Fibroblast of pulmonary artery (primary cell): ENCODE measurements around the gene STK33.

Source experiments
- DNase-seq: peaks from one replicate; pipeline ENCODE4 v3.0.0-alpha.2; 2010; ENCODE audit warnings: low read depth
- H3K4me3 ChIP-seq: replicated peaks from 2 replicates; pipeline ENCODE4 v1.5.1; 2011; ENCODE audit warnings: low read depth, mild to moderate bottlenecking, control low read depth, low read length, moderate library complexity
- TF ChIP-seq, protein P1 (sequence below): IDR thresholded peaks from 2 replicates; pipeline ENCODE4 v1.5.1; 2011; ENCODE audit warnings: mild to moderate bottlenecking, control low read depth, low read length, inconsistent platforms; ENCODE audit errors: missing control alignments

STK33 gene

DNA sequence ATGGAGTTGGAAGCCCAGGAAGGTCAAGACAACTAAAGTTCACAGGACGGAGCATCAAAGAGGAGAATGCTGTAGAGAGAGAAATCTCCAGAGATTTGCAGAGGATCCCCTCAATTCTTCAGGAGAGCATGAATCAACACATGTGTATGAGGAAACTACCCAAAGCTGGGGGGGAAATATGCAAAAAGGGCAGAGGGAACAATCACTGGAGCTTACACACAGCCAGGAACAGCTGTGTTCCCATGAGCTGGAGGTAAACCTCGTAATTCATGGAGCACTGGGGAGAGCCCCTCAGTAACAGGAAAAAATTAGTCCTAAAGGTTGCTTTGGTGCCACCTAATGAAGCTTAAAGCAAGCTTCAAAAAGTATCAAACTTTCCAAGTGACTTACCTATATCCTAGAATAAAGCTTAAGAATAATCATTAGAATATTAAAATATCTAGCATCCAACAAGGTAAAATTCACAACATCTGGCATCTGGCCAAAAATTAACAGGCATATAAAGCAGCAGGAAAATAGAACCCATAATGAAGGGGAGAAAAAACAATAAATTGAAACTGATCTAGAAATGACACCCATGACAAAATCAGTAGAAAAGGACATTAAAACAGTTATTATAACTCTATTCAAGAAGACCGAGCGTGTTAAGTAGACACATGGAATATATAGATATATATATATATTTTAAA is 134.2 kb downstream of the STK33 start:
- TF ChIP-seq, protein P1, sequence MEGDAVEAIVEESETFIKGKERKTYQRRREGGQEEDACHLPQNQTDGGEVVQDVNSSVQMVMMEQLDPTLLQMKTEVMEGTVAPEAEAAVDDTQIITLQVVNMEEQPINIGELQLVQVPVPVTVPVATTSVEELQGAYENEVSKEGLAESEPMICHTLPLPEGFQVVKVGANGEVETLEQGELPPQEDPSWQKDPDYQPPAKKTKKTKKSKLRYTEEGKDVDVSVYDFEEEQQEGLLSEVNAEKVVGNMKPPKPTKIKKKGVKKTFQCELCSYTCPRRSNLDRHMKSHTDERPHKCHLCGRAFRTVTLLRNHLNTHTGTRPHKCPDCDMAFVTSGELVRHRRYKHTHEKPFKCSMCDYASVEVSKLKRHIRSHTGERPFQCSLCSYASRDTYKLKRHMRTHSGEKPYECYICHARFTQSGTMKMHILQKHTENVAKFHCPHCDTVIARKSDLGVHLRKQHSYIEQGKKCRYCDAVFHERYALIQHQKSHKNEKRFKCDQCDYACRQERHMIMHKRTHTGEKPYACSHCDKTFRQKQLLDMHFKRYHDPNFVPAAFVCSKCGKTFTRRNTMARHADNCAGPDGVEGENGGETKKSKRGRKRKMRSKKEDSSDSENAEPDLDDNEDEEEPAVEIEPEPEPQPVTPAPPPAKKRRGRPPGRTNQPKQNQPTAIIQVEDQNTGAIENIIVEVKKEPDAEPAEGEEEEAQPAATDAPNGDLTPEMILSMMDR, result no peak
- no peak overlapping the region for H3K4me3 ChIP-seq
- DNase-seq, result no peak

DNA sequence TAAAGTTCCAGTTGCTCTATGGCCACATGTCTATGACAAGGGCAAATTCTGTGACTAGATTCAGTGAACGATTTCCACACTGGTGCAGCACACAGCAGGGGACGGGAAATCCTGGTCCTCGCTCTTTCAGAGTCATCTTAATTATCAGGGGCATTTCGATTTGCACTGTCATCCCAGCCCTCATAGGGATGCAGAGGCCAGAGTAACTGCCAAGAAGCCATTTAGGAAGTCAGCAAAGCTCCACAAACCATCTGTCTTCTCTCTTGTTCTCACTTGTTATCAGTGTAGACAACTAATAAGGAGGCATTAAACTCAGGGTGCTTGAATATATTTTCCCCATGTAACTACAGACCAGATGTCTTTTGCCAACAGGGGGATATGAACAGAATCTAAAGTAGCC is 151.7 kb downstream of the STK33 start:
- H3K4me3 ChIP-seq, result no peak overlapping the region

DNA sequence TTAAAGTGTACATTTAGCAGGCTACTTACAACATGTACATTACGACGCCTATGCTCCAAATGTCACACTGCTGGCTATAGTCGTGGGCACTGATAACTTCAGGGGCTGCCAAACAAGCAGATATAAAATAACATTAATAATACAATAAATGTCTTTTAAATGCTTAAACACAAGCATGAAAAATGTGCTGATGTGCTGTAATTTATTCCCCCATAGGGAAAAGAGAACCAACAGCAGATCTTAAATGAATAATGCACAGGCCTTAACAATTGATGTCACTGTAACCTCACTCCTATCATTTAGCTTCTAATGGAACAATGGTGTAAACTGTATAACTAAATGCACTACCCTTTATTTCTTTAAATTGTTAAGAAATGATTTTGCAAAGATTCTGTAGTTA is 153.4 kb downstream of the STK33 start:
- DNase-seq, result no peak
- TF ChIP-seq, protein P1, result no peak
- H3K4me3 ChIP-seq, result no peak overlapping the region

More for the DNA sequence above, 151.7 kb downstream of the STK33 start:
- TF ChIP-seq, protein P1, result no peak
- no peak for DNase-seq

DNA sequence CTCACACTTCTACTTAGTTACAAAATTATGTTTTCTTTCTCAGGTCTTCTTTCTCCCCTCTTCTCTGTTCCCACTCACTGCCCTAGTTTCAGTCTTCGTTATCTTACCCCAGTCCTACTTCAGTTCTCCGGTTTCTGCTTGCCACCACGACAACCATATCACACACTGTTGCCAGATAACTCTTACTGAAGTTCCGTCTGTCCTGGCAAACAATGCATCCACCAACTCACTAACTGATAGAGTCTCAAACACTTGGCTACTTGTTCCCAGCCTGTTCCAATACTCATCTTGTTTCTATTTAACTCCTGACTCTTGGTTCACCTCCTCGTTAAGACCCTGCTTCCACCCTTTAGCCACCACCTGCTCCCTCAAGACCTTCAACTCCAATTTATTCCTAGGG is 164.5 kb downstream of the STK33 start:
- H3K4me3 ChIP-seq, result no peak overlapping the region
- TF ChIP-seq, protein P1, result no peak
- no peak for DNase-seq

DNA sequence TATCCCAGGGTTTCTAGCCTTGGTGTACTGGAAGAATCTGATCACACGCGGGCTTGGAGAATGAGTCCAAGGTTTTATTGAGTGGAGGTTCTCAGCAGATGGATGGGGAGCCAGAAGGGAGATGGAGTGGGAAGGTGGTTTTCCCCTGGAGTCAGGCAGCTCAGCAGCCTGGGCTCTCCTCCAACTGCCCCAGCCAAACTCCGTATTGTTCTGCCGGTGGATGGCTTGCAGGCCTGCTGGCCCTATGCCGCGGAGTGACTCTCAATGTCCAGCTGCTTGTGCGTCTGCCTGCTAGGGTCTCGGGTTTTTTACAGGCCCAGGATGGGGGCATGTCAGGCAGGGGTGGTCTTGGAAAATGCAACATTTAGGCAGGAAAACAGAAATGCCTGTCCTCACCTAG is 168.0 kb downstream of the STK33 start:
- TF ChIP-seq, protein P1, result no peak
- no peak overlapping the region for H3K4me3 ChIP-seq
- no peak for DNase-seq

DNA sequence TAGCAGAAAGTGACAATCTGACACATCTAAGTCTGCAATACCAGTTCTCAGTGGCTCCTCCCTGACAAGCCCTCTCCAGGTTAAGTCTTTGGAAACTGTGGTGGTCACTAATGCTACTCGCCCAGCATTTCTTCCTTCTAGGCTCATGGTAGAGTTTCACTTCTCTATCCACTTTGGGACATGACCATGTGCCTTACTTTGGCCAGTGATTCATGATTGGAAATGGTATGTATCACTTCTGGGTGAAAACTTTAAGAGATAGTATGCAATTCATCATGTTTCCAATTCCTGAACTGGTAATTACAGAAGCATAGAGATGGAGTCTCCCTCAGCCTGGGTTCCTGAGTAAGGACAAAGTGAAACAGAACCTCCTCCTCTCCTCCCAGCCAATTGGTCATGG is 178.8 kb downstream of the STK33 start:
- no peak for DNase-seq
- TF ChIP-seq, protein P1, result no peak

DNA sequence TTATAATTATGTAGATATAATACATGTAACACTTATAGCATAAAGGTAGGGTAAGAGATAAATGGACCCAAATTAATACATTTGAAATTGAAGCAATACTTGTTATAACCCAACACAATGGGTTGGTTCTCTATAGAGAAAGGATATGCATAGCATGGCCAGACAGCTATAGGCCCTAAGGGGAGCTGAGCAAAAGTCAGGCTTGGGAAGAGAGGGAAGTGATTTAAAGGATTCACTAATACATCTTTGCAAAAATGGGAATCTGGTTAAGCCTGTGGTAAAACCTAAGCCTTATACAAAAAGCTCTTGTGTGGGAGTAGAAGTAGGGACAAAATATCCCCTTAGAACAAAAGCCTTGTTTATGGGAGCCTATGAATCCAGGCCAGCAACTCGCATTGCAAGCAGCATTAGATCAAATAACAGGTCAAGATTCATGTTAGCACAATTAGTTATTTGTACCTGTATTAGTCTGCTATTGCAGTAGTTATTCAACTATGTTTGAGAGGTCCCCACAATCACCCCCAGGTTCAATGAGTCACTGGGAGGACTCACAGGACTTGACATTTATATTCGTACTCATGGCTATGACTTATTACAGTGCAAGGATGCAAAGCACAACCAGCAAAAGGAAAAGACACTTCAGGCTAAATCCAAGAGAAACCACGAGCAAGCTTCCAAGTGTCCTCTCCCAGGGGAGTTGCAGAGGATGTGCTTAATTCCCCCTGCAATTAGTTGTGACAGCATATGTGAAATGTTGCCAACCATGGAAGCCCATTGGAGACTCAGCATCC is 185.7 kb downstream of the STK33 start:
- DNase-seq, result no peak
- TF ChIP-seq, protein P1, result no peak
- no peak overlapping the region for H3K4me3 ChIP-seq

More for the DNA sequence above, 178.8 kb downstream of the STK33 start:
- H3K4me3 ChIP-seq, result no peak overlapping the region
